RCC 7860 (cell line): Measurements from ENCODE around the gene SKOR1.

Experiments
- DNase-seq: peaks from one replicate; pipeline ENCODE4 v3.0.0-alpha.2; 2015; ENCODE audit warnings: low spot score
- FAIRE-seq: peaks from 2 replicates; lab custom pipeline; 2012; peaks lifted over from hg19 to GRCh38; lab: Jason Lieb, UNC

The SKOR1 gene

GRCh38 chr15:67845974-67846373, 20.7 kb downstream of the SKOR1 start:
- DNase-seq (no peak), FAIRE-seq (no peak)

GRCh38 chr15:67849538-67849937, 24.2 kb downstream of the SKOR1 start:
- FAIRE-seq (no peak), DNase-seq (no peak)

GRCh38 chr15:67850336-67850735, 25.0 kb downstream of the SKOR1 start:
- no peak for DNase-seq

GRCh38 chr15:67850994-67851571, 25.8 kb downstream of the SKOR1 start:
- DNase-seq: no peak
- no peak for FAIRE-seq

More at GRCh38 chr15:67850336-67850735, 25.0 kb downstream of the SKOR1 start:
- FAIRE-seq: no peak

GRCh38 chr15:67852418-67852817, 27.1 kb downstream of the SKOR1 start:
- FAIRE-seq (no peak), DNase-seq (no peak)

- FAIRE-seq (no peak), DNase-seq (no peak)
Measured at GRCh38 chr15:67853454-67853853, 28.1 kb downstream of the SKOR1 start.

GRCh38 chr15:67854358-67854757, 29.0 kb downstream of the SKOR1 start:
- FAIRE-seq (no peak), DNase-seq (no peak)

- no peak for FAIRE-seq
Measured at GRCh38 chr15:67855842-67856241, 30.5 kb downstream of the SKOR1 start.

GRCh38 chr15:67857220-67857619, 31.9 kb downstream of the SKOR1 start:
- DNase-seq (no peak), FAIRE-seq (no peak)

More at GRCh38 chr15:67855842-67856241, 30.5 kb downstream of the SKOR1 start:
- DNase-seq: no peak

GRCh38 chr15:67859331-67859946, 34.1 kb downstream of the SKOR1 start:
- FAIRE-seq: no peak

GRCh38 chr15:67861983-67862382, 36.7 kb downstream of the SKOR1 start:
- FAIRE-seq (no peak), DNase-seq (no peak)

More at GRCh38 chr15:67859331-67859946, 34.1 kb downstream of the SKOR1 start:
- no peak for DNase-seq

- FAIRE-seq (no peak), DNase-seq (no peak)
Measured at GRCh38 chr15:67862750-67863441, 37.6 kb downstream of the SKOR1 start.

GRCh38 chr15:67863442-67863987, 38.2 kb downstream of the SKOR1 start:
- peak; percentile 44 for DNase-seq

GRCh38 chr15:67865331-67865730, 40.0 kb downstream of the SKOR1 start:
- no peak for FAIRE-seq
- no peak for DNase-seq

More at GRCh38 chr15:67863442-67863987, 38.2 kb downstream of the SKOR1 start:
- no peak for FAIRE-seq

- FAIRE-seq (no peak), DNase-seq (no peak)
Measured at GRCh38 chr15:67865766-67866165, 40.5 kb downstream of the SKOR1 start.

- FAIRE-seq (no peak), DNase-seq (no peak)
Measured at GRCh38 chr15:67869701-67870100, 44.4 kb downstream of the SKOR1 start.

GRCh38 chr15:67870868-67871408, 45.6 kb downstream of the SKOR1 start:
- no peak for DNase-seq
- FAIRE-seq: no peak

GRCh38 chr15:67873777-67874176, 48.5 kb downstream of the SKOR1 start:
- DNase-seq: no peak
- FAIRE-seq: no peak

- FAIRE-seq (no peak), DNase-seq (no peak)
Measured at GRCh38 chr15:67878712-67879206, 53.5 kb downstream of the SKOR1 start.

GRCh38 chr15:67879440-67880129, 54.3 kb downstream of the SKOR1 start:
- FAIRE-seq (no peak), DNase-seq (no peak)
